AG04449 (cell line): ENCODE results near the gene GOLGA6L10.

ENCODE experiments used
- CTCF ChIA-PET: fragments of 350-600 bp; formaldehyde crosslinking; extraction: SDS; loops from one replicate; lab custom pipeline; 2021; ENCODE audit warnings: antibody characterized with exemption; lab: Yijun Ruan, JAX
- POLR2A ChIA-PET: fragments of 400-600, 350-600 bp; formaldehyde crosslinking; extraction: SDS; loops from one replicate; lab custom pipeline; 2020; ENCODE audit warnings: antibody characterized with exemption, inconsistent platforms; lab: Yijun Ruan, JAX
- DNase-seq: peaks from one replicate; pipeline ENCODE4 v3.0.0-alpha.2; 2010; ENCODE audit warnings: low read depth, low spot score
- H3K4me3 ChIP-seq: 2 replicates; pipeline ENCODE4 v1.5.1; 2011; ENCODE audit warnings: low read depth, mild to moderate bottlenecking, control low read depth, low read length
- CTCF ChIP-seq: IDR thresholded peaks from one replicate; pipeline ENCODE4 v1.5.1; 2011; ENCODE audit warnings: mild to moderate bottlenecking, moderate library complexity, low read length, control low read depth, inconsistent platforms; ENCODE audit not compliant: insufficient read depth; ENCODE audit errors: missing control alignments

Gene GOLGA6L10

GRCh38 chr15:82306791-82307713 lies 42.2 kb downstream of the GOLGA6L10 start:
- ChIA-PET CTCF (interaction anchor here (1.3 kb wide), 1 partner anchor 27 kb away, joined by 4 read pairs; no protein-coding TSS in a partner anchor), POLR2A (no interaction called here)
- H3K4me3 ChIP-seq: no peak overlapping the region
- no peak for DNase-seq
- no peak for TF ChIP-seq CTCF

- DNase-seq: no peak
- CTCF ChIA-PET: no interaction called here
Measured at GRCh38 chr15:82305621-82306048, 43.6 kb downstream of the GOLGA6L10 start.

GRCh38 chr15:82304778-82305090 lies 44.5 kb downstream of the GOLGA6L10 start:
- ChIA-PET CTCF (no interaction called here), POLR2A (no interaction called here)

More at GRCh38 chr15:82305621-82306048, 43.6 kb downstream of the GOLGA6L10 start:
- POLR2A ChIA-PET: no interaction called here
- no peak overlapping the region for H3K4me3 ChIP-seq
- TF ChIP-seq CTCF: no peak

GRCh38 chr15:82303956-82304777 lies 45.1 kb downstream of the GOLGA6L10 start:
- CTCF ChIA-PET: no interaction called here
- TF ChIP-seq CTCF: no peak
- H3K4me3 ChIP-seq: no peak overlapping the region
- no peak for DNase-seq
- POLR2A ChIA-PET: no interaction called here

More at GRCh38 chr15:82304778-82305090, 44.5 kb downstream of the GOLGA6L10 start:
- DNase-seq: no peak
- H3K4me3 ChIP-seq: no peak overlapping the region
- no peak for TF ChIP-seq CTCF

- no peak overlapping the region for H3K4me3 ChIP-seq
- no peak for DNase-seq
- POLR2A ChIA-PET: no interaction called here
- TF ChIP-seq CTCF: no peak
- CTCF ChIA-PET: no interaction called here
Measured at GRCh38 chr15:82301296-82302016, 47.8 kb downstream of the GOLGA6L10 start.
